GM18870 (cell line): Measurements from ENCODE around the gene GRM5.
A peak's percentile ranks its signal among the peaks of the same experiment; 100 is the strongest.
"Not testable (repeated sequence)": the region's sequence is repeated elsewhere in the genome, so short reads cannot be mapped to it uniquely, and the experiment has no call there.

Source experiments
- ATAC-seq: cut with Tn5 transposase; IDR thresholded peaks from one replicate; pipeline ENCODE4 v1.9.1; 2021; ENCODE audit warnings: moderate library complexity; ENCODE audit not compliant: unreplicated experiment

Gene GRM5

GRCh38 chr11:89065651-89066201 is at the start of gene GRM5:
TSS of gene GRM5 (minus strand) at chr11:89065982. CDS start at chr11:89047872, 18,110 bp downstream.
- ATAC-seq = not testable (repeated sequence)

- peak; percentile 91 for ATAC-seq
These were observed 32.2 kb upstream of the GRM5 start for GRCh38 chr11:89097956-89098355.

GRCh38 chr11:89093806-89094205 is 28.0 kb upstream of the GRM5 start:
- not testable (repeated sequence) for ATAC-seq

GRCh38 chr11:89084951-89085350 is 19.2 kb upstream of the GRM5 start:
- ATAC-seq = not testable (repeated sequence)

GRCh38 chr11:89070911-89071310 is 5.1 kb upstream of the GRM5 start:
- ATAC-seq = not testable (repeated sequence)

GRCh38 chr11:89067264-89067663 is 1.5 kb upstream of the GRM5 start:
- ATAC-seq = no peak

GRCh38 chr11:89065066-89065465 is 716 bp downstream of the GRM5 start:
- ATAC-seq = no peak

GRCh38 chr11:89063481-89063951 is 2.3 kb downstream of the GRM5 start:
- not testable (repeated sequence) for ATAC-seq

- ATAC-seq = not testable (repeated sequence)
These were observed 2.9 kb downstream of the GRM5 start for GRCh38 chr11:89062771-89063298.

- ATAC-seq = not testable (repeated sequence)
These were observed 3.9 kb downstream of the GRM5 start for GRCh38 chr11:89061839-89062238.

GRCh38 chr11:89057406-89057805 is 8.4 kb downstream of the GRM5 start:
- not testable (repeated sequence) for ATAC-seq

- no peak for ATAC-seq
These were observed 13.6 kb downstream of the GRM5 start for GRCh38 chr11:89052220-89052619.

GRCh38 chr11:89047159-89047558 is 18.6 kb downstream of the GRM5 start:
- not testable (repeated sequence) for ATAC-seq

GRCh38 chr11:89043861-89044588 is 21.8 kb downstream of the GRM5 start:
- not testable (repeated sequence) for ATAC-seq

GRCh38 chr11:89029671-89030070 is 36.1 kb downstream of the GRM5 start:
- not testable (repeated sequence) for ATAC-seq

GRCh38 chr11:89021339-89021738 is 44.4 kb downstream of the GRM5 start:
- no peak for ATAC-seq

GRCh38 chr11:89019827-89020547 is 45.8 kb downstream of the GRM5 start:
- not testable (repeated sequence) for ATAC-seq

GRCh38 chr11:89016214-89016613 is 49.6 kb downstream of the GRM5 start:
- ATAC-seq = no peak

GRCh38 chr11:89015614-89016013 is 50.2 kb downstream of the GRM5 start:
- ATAC-seq = no peak

- ATAC-seq = not testable (repeated sequence)
These were observed 64.9 kb downstream of the GRM5 start for GRCh38 chr11:89000852-89001251.

GRCh38 chr11:88979641-88980040 is 86.1 kb downstream of the GRM5 start:
- ATAC-seq = no peak
